NCI-H1694 (cell line): ENCODE measurements around the gene HSPBP1.

Experiments
- DNase-seq: peaks from one replicate; lab custom pipeline; 2025; lab: John Stamatoyannopoulos, UW

HSPBP1 gene

GRCh38 chr19:55254625-55254977 is 25.3 kb downstream of the HSPBP1 start:
- DNase-seq, result no peak

DNA sequence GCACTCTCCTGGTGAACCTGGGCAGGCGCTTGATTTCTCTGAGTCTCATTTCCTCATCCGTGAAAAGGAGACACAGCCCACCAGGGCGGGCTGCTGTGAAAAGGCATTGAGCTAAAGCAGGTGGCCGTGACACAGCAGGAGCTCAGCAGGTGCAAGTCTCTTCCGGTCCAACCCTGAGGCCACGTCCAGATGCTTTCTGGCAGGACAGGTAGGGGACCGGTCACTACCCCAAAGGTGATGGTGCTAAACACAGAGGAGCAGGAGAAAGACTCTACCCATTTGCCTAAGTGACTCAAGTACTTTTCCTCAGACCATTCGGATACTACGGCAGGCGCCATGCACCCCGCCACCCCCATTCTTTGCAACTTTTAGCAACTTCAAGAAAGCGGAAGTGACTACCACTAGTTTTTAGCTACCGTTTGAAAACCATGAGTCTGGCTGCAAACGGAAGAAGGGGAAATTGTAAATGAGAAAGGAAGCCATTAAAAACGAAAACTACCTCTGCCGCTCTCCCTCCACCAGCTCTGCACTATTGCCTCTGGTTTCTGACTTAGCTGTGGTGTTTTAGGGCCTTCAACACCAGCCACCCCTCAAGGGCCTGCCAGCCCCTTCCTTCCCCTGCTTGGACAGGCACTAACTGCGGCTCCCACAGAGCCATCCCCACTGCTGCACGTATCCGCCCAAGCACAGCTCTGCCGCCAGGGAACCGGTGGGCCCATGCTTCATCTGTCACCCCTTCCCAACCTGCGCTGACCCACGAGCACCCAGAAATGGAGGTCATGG is 25.9 kb downstream of the HSPBP1 start:
- DNase-seq, result no peak

DNA sequence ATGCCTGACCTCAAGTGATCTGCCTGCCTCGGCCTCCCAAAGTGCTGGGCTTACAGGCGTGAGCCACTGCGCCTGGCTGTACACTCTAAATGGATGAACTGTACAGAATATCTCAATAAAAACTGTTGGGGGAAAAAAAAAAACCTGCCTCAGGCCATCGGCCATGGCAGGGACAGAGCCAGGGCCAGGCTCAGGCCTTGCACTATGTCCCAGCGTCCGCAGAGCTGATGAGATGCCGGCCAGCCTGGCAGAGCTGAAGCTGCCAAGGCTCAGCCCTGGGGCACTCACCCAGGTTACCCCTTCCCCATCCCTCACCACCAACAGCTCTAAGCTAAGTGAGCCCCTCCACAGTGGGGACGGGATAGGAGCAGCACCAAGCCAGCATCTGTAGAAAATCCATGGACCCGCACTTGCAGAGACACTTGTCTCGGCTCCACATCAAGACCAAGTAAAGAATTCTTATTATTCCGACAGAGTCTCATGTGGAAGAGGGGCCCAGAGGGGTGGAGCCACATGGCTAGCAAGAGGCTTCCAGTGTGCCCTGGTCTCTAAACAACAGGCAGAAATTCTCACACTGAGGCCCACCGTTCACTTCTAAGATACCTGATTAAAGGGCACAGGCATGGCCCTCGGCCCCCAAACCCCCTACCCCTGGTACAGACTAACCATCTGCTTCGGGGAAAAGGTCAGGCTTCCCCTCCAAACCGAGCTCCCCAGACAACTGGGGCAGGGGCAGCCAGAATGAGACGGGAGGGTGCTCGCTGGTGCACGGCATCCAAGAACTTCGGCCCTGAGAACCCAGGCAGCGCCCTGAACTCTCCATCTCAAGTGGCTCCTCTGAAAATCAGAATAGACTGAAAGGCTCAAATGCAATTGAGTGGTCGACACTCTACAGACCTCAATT is 26.9 kb downstream of the HSPBP1 start:
- DNase-seq, result no peak

DNA sequence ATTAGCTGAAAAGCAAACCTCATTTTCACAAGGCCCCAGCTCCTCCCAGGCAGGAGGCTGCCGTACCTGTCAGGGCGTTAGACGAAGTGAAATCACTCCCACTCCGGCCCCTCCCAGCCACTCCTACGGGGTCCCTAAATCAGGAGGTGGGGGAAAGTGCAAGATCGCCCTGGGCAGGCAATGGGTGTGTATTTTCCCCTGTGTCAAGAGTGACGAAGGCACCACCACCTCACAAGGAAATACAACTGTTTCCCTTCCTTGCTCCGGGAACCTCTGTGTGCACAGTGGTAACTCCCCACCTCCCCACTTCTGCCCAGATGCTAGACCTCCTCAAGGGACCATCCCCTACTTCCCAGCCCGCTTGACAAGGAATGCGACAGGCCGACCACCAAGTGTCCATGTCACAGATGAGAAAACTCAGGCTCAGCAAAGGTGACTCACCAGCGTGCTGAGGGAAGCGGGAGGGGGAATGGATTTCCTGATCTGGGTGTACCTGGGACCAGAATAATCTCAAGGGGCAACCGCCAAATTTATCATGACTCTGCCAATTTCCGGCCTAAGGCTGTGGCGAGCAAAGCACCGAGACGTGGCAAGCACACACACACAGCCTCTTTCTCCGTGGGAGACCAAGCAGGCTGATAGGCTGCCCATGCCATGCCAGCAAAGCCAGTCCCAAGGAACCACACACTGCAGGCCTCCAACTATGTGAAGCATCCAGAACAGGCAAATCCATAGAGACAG is 28.4 kb downstream of the HSPBP1 start:
- DNase-seq, result no peak

DNA sequence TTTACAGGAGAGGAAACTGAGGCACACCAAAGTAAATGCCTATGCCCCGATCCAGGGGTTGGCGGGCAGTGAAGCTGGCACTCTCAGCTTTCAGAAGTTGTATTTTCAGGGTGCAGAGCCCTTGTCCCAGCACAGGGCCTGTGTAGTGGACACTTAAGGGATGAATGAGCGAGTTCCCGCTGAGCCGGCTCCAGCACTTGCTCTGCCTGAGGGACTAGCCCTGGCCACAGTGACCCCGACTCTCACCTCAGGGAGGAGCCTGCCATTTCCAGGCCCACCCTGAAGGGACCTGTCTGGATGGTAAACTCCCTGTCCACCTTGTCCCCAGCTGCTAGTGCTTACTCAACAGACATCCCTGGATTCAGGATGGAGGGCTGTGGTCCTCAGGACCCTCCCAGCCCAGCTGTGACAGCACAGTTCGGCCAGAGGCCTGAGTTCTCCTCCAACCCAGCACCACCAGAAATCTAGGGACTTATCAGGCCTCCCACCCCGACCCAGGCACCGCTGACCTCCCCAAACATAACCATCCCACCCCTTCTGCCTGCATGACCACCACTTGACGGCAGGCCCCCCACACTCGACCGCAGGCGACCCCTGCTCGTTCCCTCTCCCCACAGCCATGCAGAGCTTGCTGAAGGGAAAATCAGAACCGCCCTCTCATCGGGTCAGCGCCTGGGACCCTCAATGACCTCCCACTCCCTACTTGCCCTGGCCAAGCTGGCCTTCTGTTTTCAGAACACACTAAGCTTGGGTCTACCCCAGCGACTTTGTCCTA is 29.5 kb downstream of the HSPBP1 start:
- DNase-seq, result no peak

DNA sequence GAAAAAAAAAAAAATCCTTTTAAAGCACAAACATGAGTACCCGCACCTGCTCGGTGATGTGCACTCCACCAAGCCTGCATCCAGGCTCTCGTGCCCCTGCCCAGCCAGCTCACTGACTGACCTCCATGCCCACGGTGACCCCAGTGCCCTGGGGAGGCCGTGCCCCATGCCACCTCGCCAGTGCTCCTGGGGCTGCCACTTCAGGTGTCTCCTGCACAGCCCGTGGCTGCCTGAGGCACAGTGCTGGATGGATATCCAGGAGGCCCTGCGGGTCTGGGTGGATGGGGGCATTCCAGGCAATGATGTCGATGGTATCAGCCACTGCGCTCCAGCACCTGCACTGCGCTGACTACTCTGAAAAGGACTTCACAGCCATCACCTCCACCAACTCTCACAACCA is 30.1 kb downstream of the HSPBP1 start:
- no peak for DNase-seq

- DNase-seq, result no peak
Observed at GRCh38 chr19:55248704-55249103, 31.2 kb downstream of the HSPBP1 start.

DNA sequence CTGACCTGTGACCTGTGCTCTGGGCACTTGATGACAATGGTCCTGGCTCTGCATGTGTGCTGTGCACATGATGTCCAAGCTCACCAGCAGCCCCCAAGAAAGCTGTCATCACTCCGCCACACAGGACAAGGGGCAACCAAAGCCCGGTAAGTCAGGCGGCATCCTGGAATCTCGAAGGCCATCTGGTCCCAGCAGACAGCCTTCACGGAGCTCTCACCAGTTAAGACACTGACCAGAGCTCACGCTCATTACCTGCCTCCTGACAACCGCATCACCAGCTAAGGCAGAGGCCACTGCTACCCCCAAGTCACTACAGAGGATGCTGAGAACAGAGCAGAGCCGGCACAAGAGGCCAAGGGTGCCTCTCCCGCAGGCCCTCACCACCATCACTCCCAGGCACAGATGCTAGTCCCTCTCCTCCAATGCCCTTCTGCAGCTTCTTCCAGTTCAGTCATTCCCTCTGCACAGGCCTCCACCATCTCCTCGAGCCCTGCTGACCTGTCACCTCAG is 31.7 kb downstream of the HSPBP1 start:
- DNase-seq, result no peak

GRCh38 chr19:55247621-55248099 is 32.2 kb downstream of the HSPBP1 start:
- DNase-seq, result no peak

DNA sequence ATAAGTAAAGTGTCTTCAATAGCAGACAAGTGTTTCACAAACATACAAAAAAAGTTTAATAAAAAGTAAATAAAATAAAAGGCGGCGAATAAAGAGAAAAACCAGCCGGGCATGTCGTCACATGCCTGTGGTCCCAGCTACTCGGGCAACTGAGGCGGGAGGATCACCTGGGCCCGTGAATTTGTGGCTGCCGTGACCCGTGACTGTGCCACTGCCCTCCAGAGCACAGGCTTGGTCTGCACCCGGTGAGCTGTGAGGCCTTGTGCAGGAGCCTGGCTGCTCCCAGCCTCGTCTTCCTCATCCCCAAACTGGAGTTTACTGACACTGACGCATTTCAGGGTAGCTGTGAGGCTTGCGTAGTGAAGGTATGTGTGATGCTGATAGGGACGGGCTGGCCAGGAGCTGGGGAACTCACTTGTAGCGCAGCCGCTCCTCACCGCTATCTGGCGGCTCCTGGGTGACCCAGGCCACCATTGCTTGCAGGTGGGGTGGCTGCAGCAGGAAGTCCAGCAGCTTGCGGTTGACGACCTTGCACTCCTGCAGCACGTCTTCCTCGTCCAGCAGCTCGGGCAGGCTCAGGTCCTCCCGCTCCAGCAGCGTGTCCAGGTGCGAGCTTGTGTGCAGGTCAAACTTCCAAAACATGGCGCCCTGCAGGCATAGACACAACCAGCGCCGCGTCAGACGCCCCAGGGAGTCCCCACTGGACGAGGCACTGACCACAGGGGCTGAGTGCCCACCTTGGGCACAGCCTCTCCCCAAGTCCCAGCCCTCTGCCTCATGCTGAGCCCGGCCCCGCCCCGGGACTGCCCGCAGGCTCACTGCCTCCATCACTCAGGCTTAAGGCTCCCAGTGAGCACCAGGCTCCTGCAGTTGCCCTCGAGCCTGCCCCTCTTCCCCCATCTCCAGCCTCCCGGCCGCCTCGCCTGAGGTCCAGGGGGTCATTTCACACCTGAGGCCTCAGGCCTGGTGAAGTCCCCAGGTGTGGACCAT is 33.2 kb downstream of the HSPBP1 start:
- DNase-seq, result no peak

DNA sequence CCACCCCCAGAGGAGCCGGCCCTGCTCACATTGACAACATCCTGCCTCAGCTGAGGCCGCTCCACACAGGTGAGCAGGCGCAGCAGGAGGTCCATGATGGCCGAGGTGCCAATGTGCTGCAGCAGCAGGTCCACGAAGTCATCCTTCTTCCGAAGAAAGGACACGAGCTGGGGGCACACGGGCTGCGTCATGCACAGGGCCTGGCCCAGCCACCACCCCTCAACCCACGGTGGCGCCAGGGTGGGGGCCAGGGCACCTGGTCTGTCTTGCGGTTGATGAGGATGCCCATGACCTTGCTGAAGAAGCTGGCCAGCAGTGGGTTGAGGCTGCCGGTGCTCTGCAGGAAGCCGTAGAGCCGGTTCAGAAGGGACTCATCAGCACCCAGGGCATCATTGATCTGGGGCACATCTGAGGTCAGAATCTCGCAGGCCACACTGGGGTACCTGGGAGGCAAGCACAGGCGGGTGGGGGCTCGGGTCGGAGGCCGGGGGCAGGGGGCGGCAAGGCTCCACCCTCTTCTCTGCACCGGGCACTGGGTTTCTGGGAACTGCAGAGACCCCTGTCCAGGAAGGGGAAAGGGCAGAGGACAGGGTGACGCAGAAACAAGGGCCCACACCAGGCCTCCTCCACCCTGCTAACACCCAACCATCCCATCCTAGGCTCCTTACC is 34.5 kb downstream of the HSPBP1 start:
- no peak for DNase-seq

DNA sequence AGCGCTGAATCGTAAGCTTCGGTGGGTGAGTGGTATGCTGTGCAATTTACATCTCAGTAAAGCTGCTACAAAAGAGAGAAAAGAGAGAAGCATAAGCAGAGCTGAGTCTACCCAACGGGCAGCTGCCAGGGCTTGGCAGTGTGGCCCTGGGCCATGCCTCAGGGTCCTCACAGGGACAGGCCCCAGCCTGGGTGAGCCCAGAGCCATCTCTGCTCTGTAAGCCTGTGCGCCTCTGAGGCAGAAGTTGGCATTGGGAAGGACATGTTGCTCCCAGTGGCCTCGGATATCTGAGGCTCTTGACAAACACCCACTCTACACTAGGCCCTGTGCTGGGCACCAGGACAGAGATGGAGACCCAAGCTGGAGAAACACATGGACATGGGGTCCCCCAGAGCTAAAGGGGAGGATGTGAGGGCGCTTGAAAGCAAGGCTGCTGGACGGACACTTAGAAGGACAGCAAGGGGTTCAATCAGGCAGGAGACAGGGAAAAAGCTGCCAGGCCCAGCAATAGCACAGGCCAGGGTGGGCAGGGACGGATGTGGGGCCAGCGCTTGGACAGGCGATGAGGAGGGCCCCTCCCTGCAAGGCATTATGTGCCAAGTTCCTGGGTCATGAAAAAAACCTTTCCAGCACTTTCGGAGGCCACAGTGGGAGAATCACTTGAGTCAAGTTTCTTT is 35.8 kb downstream of the HSPBP1 start:
- DNase-seq, result no peak

DNA sequence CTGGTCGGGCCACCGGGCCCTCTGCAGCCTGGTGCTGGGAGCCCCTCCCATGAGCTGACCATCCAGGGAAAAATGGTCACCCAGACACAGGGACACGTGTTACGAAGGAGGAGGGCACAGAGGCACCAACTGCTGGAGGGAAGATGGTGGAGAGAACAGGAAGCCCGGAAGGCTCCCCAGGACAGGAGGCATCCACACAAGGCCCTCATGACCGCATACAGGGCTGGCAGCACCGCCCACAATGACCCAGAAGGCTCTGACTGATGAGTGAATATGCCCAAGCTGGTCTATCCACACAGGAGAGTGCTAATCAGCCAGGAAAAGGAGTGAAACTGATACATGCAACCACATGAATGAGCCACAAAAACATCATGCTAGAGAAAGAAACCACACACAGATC is 37.4 kb downstream of the HSPBP1 start:
- no peak for DNase-seq

DNA sequence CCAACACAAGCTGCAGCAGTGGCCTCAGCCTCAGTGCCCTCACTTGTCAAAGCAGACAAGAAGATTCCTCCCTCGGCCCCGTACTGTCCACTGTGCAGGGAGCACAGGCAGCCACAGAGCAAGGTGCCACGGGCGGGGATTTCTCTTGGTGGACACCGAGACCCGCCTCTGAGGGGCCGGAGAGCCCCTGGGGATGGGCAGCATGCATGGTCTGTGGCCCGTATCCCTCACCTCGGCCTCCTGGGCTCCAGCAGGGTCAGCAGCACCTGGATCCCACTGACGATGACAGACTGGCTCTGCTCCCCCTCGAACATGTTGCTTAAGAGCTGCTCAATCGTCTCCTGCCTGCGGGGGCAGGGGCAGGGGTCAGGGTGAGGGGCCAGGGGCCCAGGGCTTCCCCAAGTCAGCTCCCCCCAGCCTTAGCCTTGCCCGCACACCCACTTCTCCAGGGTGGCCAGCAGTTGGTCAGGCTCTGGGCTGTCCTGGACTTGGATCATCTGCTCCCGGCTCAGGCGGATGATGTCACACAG is 37.9 kb downstream of the HSPBP1 start:
- DNase-seq, result no peak

DNA sequence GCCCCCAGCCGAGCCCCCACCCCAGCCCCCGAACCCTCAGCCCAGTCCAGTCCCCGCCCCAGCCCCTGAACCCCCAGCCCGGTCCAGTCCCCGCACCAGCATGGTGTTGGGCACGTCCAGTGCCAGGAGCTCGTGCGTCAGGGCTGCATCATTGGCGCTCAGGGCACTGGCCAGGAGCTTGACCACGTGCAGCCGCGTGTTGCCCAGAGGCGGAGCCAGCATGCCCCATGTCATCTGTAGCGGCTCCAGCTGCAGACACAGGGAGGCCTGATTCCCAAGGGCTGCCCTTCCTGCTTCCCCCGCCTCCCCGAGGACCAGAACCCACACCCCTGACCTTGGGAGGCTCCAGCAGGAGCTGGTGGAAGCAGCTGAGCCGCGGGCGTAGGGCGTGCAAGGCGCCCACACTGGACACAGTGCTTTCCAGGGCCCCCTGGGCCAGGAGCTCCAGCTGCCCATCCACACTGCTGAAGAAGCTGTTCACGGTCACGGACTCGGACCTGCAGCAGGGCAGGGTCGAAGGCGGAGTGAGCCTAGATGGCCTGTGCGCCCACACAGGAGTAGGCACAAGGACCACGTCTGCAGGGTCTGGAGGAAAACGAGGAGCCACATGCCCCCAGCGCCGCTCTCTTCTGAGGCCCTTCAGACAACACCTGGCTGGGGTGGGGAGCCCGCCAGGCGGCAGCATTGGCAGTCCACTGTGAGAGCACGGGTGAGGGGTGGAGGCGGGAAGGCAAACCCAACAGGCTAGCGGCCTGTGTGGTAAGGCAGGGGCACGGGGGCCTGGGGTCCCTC is 38.6 kb downstream of the HSPBP1 start:
- no peak for DNase-seq

- no peak for DNase-seq
Observed at GRCh38 chr19:55240713-55241020, 39.2 kb downstream of the HSPBP1 start.

DNA sequence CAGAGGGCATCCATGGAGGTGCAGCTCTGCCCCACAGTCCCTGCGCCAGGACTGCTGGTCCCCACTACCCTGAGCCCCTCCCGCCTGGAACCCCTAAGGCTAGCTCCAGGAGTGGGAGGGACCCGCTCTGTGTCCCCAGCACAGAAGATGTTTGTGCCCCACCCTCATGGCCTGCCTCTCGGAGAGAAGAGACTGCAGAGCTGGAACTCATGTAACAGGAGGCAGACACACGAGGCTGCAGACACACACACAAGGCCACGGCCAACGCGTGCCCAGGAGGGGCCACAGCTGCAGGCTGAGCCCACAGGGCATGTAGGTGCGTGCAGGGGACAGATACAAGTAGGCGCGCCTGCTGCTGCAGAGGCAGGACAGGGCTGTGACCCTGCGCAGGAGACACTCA is 40.9 kb downstream of the HSPBP1 start:
- DNase-seq, result no peak

DNA sequence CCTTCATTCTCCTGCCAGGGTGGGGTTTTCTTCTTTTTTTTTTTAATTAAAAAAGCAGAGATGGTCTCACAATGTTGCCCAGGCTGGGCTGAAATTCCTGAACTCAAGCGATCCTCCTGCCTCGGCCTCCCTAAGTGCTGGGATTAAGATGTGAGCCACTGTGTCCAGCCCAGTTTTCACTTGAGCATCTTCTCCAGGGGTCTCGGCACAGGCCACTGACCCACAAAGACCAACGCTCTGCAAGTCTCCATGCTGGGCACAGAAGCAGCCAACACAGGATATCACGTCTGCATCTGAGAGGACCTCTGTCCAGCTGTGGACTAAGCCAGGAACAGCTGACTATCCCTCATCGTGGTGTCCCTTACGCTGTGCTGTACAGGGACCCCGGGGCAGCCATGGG is 41.9 kb downstream of the HSPBP1 start:
- no peak for DNase-seq
